Fibroblast of villous mesenchyme (primary cell): Measurements from ENCODE around the gene APBB1IP. TPM values are rescaled to one million over a fixed set of nuclear protein-coding genes. Genes with fewer than 3 reads are reported as not detected.

ENCODE experiments used
- DNase-seq: peaks from one replicate; pipeline ENCODE4 v3.0.0-alpha.2; 2010; ENCODE audit warnings: low read depth
- H3K4me3 ChIP-seq: 2 replicates; pipeline ENCODE4 v1.5.1; 2011; ENCODE audit warnings: low read depth, mild to moderate bottlenecking, low read length
- CTCF ChIP-seq: IDR thresholded peaks from 2 replicates; pipeline ENCODE4 v1.5.1; 2012; ENCODE audit warnings: low read depth, mild to moderate bottlenecking, low read length; ENCODE audit not compliant: insufficient read depth
- total RNA-seq: library from RNA; depleted of rRNA; stranded (reverse); fragments of >200 nt; gene quantifications from 2 replicates; pipeline ENCODE4 v1.2.3, GENCODE V29; 2012

APBB1IP gene
- total RNA-seq, 1 donor: 4.3 TPM

- no peak for DNase-seq
- H3K4me3 ChIP-seq: no peak overlapping the region
- no peak for TF ChIP-seq CTCF
These were observed 89.9 kb downstream of the APBB1IP start for GRCh38 chr10:26528048-26528447.

DNA sequence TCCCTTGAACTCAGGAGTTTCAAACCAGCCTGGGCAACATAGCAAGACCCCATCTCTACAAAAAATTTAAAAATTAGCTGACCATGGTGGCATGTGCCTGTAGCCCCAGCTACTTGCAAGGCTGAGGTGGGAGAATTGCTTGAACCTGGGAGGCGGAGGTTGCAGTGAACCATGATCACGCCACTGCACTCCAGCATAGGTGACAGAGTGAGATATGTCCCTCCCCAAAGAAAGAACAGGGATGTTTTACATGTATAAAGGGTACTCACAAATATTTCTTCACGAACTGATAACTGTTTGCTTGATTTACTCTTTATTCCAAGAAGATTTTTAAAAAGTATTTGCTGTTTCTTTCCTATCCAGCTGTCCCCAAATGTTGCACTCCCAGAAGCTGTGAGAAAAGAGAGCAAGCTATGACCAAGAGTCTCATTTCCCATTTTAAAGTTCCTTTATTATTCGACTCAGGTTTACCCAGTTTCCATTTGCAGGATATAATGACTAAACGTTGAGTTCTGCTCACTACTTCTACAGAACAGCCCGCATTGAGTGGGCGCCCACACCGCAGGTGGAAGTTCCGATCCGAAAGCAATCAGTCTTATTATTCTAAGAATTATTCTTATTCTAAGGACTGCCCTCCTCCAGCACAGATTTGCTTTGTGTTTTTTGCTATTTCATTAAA, 90.7 kb downstream of the APBB1IP start:
- no peak for DNase-seq
- TF ChIP-seq CTCF: no peak
- no peak overlapping the region for H3K4me3 ChIP-seq

DNA sequence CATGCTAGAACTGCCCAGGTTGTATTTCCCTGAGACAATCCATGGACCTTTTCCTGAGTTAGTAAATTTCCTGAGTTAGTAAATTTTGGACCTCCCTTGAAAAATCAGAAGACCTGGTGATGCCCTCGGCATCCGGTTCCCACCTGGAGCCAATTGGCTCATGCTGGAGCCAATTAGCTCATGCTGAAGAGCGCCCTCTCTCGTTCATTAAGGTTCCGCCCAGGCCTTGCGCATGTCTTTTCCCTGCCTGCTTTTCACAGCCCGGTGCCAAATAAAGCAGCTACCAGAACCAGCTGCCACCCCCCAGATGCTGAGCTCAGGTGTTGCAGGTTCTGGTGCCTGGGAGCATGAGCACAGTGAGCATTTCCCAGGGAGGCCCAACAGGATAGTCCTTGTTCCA, 96.2 kb downstream of the APBB1IP start:
- no peak for TF ChIP-seq CTCF
- H3K4me3 ChIP-seq: no peak overlapping the region
- no peak for DNase-seq

DNA sequence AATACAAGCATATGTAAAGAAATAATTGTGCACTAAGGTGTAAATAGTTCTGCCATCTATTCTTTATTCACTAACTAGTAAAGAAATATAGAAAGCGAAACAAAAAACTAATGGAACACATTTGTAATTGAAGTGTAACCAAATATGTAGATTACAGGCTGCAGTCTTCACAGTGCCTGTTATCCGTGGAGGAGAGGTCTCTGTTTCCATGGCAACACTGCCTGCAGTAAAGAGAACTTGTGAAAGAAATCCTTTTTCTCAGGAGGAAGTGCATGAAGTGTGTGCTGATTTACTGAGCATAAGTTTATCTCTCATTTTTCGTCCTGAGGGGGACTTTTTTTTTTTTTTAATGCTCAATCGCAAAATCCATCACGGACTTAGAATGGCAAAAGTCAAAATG, 102.5 kb downstream of the APBB1IP start:
- no peak for DNase-seq
- no peak overlapping the region for H3K4me3 ChIP-seq
- no peak for TF ChIP-seq CTCF

DNA sequence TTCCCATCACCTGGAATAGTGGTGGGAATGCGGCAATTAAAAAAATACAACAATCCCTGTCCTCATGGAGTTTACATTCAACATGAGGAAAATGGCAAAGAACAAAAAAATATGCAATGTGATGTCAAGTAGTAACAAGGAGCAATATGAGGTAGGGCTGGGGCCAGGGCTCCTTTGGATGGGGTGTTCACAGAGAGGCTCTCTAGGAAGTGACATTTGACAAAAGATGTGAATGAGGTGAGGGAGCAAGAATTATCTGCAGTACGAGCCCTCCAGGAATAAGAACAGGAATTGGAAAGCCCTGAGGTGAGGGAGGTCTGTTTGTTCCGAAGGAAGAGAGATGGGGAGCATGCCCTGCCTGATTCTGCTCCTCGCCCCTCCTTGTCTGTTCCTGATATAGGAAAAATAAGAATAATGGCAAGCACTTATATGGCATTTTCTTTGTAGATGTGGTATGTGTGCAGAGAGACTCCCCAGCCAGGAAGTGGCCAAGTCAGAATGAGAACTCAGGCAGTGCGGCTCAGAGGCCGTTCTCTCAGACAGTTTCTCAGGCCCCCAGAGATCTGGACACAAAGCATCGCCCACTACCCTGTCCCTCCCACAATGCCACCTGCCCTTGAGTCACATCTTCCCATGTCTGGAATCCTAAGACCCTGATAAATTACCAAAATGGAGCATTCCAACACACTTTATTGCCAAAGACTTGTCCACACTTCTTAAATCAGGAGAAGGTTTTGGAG, 105.6 kb downstream of the APBB1IP start:
- no peak overlapping the region for H3K4me3 ChIP-seq
- DNase-seq: no peak
- TF ChIP-seq CTCF: no peak

- DNase-seq: no peak
- no peak for TF ChIP-seq CTCF
- no peak overlapping the region for H3K4me3 ChIP-seq
These were observed 106.8 kb downstream of the APBB1IP start for GRCh38 chr10:26544932-26545331.
